Sigmoid colon (tissue), 4 donors: ENCODE measurements around the gene JPH2.

Experiments used
- CTCF ChIP-seq, 4 experiments: fragments of 450-650 bp in 3 of 4; fragments of 200-600 bp in 1 of 4; IDR thresholded peaks; one replicate each; pipeline ENCODE4 v1.5.1; 2016 to 2019; ENCODE audit warnings: antibody characterized with exemption in 4 of 4, mild to moderate bottlenecking in 3 of 4, moderate library complexity in 2 of 4
- EP300 ChIP-seq, 4 donors: sonication (generic); formaldehyde crosslinking; IDR thresholded peaks; one replicate each; pipeline ENCODE4 v1.6.1; 2017; ENCODE audit warnings: antibody characterized with exemption in 4 of 4
- POLR2A ChIP-seq, 2 donors: fragments of 450-650 bp; IDR thresholded peaks; one replicate each; pipeline ENCODE4 v1.6.1; 2016; ENCODE audit warnings: antibody characterized with exemption in 2 of 2, mild to moderate bottlenecking in 2 of 2, moderate library complexity in 2 of 2

GRCh38 chr20:44183282-44183681, 3.7 kb downstream of the JPH2 start:
- peak in 1 of 2 donors; percentile 31 for TF ChIP-seq POLR2A (IDR thresholded peaks at IDR 0.05)
- no peak for TF ChIP-seq CTCF (IDR thresholded peaks at IDR 0.05)
- TF ChIP-seq EP300 (IDR thresholded peaks at IDR 0.05): no peak
